ENCODE measurements around the gene SYCP2L.
A peak's percentile ranks its signal among the peaks of the same experiment; 100 is the strongest.

SYCP2L gene

GRCh38 chr6:10951675-10952282, 64.9 kb downstream of the SYCP2L start:
- H3K4me3 ChIP-seq (ENCODE audit: low read depth, low read length): no peak overlapping the region
- no peak overlapping the region for H3K27ac ChIP-seq
- peaks cover 9% of the 10 kb centered on the region for H3K79me2 ChIP-seq
- no peak overlapping the region for H3K9ac ChIP-seq
- no peaks in the 10 kb centered on the region for H3K27me3 ChIP-seq (ENCODE audit: control insufficient read depth, insufficient read depth, low read length)
- H3K4me1 ChIP-seq: no peaks in the 10 kb centered on the region
- H2AFZ ChIP-seq: no peak overlapping the region
- H3K4me2 ChIP-seq (ENCODE audit: low read length): no peak overlapping the region
- peak; percentile 29 for TF ChIP-seq CTCF (IDR thresholded peaks at IDR 0.05)
- no peaks in the 10 kb centered on the region for H3K9me3 ChIP-seq (ENCODE audit: control insufficient read depth, low read length)
- no peaks in the 10 kb centered on the region for H3K36me3 ChIP-seq (ENCODE audit: control insufficient read depth, insufficient read depth, low read length)

- Histone ChIP-seq H3K9me3 (ENCODE audit: control insufficient read depth, low read length) (no peaks in the 10 kb centered on the region), H3K36me3 (ENCODE audit: control insufficient read depth, insufficient read depth, low read length) (no peaks in the 10 kb centered on the region), H3K4me2 (ENCODE audit: low read length) (no peak overlapping the region), H2AFZ (peak overlapping the region; percentile 44), H3K4me3 (ENCODE audit: low read depth, low read length) (no peak overlapping the region), H3K27ac (peak overlapping the region; percentile 8), H3K27me3 (ENCODE audit: control insufficient read depth, insufficient read depth, low read length) (no peaks in the 10 kb centered on the region), H3K79me2 (peaks cover 11% of the 10 kb centered on the region), H3K4me1 (no peaks in the 10 kb centered on the region), H3K9ac (no peak overlapping the region)
- TF ChIP-seq CTCF (IDR thresholded peaks at IDR 0.05): peak; percentile 85
Observed at GRCh38 chr6:10954590-10955010, 67.7 kb downstream of the SYCP2L start.

- Histone ChIP-seq H2AFZ (no peak overlapping the region), H3K79me2 (peaks cover 11% of the 10 kb centered on the region), H3K4me3 (ENCODE audit: low read depth, low read length) (no peak overlapping the region), H3K9me3 (ENCODE audit: control insufficient read depth, low read length) (no peaks in the 10 kb centered on the region), H3K27ac (no peak overlapping the region), H3K4me1 (no peaks in the 10 kb centered on the region), H3K36me3 (ENCODE audit: control insufficient read depth, insufficient read depth, low read length) (no peaks in the 10 kb centered on the region), H3K4me2 (ENCODE audit: low read length) (no peak overlapping the region), H3K27me3 (ENCODE audit: control insufficient read depth, insufficient read depth, low read length) (no peaks in the 10 kb centered on the region), H3K9ac (no peak overlapping the region)
- TF ChIP-seq CTCF (IDR thresholded peaks at IDR 0.05): no peak
Observed at GRCh38 chr6:10956776-10957175, 69.9 kb downstream of the SYCP2L start.

- Histone ChIP-seq H3K27me3 (ENCODE audit: control insufficient read depth, insufficient read depth, low read length) (no peaks in the 10 kb centered on the region), H3K4me3 (ENCODE audit: low read depth, low read length) (no peak overlapping the region), H3K36me3 (ENCODE audit: control insufficient read depth, insufficient read depth, low read length) (no peaks in the 10 kb centered on the region), H3K9ac (no peak overlapping the region), H3K4me2 (ENCODE audit: low read length) (no peak overlapping the region), H2AFZ (no peak overlapping the region), H3K79me2 (peaks cover 11% of the 10 kb centered on the region), H3K27ac (no peak overlapping the region), H3K9me3 (ENCODE audit: control insufficient read depth, low read length) (no peaks in the 10 kb centered on the region), H3K4me1 (no peaks in the 10 kb centered on the region)
- no peak for TF ChIP-seq CTCF (IDR thresholded peaks at IDR 0.05)
Observed at GRCh38 chr6:10957414-10957886, 70.6 kb downstream of the SYCP2L start.

- no peak overlapping the region for H3K9ac ChIP-seq
- no peaks in the 10 kb centered on the region for H3K36me3 ChIP-seq (ENCODE audit: control insufficient read depth, insufficient read depth, low read length)
- no peak overlapping the region for H3K27ac ChIP-seq
- TF ChIP-seq CTCF (IDR thresholded peaks at IDR 0.05): no peak
- H3K4me1 ChIP-seq: no peaks in the 10 kb centered on the region
- H3K27me3 ChIP-seq (ENCODE audit: control insufficient read depth, insufficient read depth, low read length): no peaks in the 10 kb centered on the region
- no peaks in the 10 kb centered on the region for H3K9me3 ChIP-seq (ENCODE audit: control insufficient read depth, low read length)
- H2AFZ ChIP-seq: no peak overlapping the region
- peaks cover 3% of the 10 kb centered on the region for H3K79me2 ChIP-seq
- H3K4me3 ChIP-seq (ENCODE audit: low read depth, low read length): no peak overlapping the region
- H3K4me2 ChIP-seq (ENCODE audit: low read length): no peak overlapping the region
Observed at GRCh38 chr6:10960171-10960570, 73.3 kb downstream of the SYCP2L start.
